ENCODE data around the gene ERICH2. TPM values are rescaled to one million over a fixed set of nuclear protein-coding genes. Genes with fewer than 3 reads are reported as not detected.

Gene ERICH2
- total RNA-seq, 1 donor from 2014 or later: 8.5 TPM

DNA sequence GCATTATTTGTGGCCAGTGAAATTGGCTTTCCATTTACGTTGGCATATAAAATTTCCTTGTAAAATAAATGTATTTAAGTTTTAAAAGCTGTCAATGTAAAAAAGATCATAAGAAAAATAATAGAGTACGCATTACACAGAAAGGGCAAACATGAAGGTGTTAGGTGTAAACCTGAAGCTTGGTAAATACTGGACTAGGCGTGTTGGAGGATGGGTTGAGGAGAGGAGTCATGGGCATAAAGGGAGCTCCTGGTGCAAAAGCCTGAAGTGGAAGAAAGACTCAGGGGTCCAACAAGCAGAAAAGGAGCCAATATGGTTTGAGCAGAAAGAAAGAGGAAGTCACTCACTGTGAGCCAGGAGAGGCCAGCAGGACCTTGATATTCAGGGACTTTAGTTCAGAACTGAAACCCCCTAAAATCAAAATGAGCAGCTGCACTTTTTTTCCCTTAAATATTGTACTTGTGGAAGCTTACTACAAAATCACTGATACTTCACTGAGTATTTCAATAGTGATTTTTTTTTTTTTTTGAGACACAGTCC lies 30.6 kb upstream of the ERICH2 start:
- H3K27ac ChIP-seq: no peak overlapping the region

GRCh38 chr2:170740660-170741059 lies 29.5 kb upstream of the ERICH2 start:
- H3K9me3 ChIP-seq: no peaks in the 10 kb centered on the region
- H3K27me3 ChIP-seq (ENCODE audit: low read depth): peaks cover 6% of the 10 kb centered on the region
- intact Hi-C loops (cut with DNase I): no loop called here
- peak overlapping the region; percentile 11 for H3K27ac ChIP-seq
- ATAC-seq: peak in 1 of 2 donors; percentile 33
- H3K36me3 ChIP-seq: no peaks in the 10 kb centered on the region
- TF ChIP-seq, protein P1, sequence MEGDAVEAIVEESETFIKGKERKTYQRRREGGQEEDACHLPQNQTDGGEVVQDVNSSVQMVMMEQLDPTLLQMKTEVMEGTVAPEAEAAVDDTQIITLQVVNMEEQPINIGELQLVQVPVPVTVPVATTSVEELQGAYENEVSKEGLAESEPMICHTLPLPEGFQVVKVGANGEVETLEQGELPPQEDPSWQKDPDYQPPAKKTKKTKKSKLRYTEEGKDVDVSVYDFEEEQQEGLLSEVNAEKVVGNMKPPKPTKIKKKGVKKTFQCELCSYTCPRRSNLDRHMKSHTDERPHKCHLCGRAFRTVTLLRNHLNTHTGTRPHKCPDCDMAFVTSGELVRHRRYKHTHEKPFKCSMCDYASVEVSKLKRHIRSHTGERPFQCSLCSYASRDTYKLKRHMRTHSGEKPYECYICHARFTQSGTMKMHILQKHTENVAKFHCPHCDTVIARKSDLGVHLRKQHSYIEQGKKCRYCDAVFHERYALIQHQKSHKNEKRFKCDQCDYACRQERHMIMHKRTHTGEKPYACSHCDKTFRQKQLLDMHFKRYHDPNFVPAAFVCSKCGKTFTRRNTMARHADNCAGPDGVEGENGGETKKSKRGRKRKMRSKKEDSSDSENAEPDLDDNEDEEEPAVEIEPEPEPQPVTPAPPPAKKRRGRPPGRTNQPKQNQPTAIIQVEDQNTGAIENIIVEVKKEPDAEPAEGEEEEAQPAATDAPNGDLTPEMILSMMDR (IDR thresholded peaks at IDR 0.05): no peak
- no peak for DNase-seq
- H3K4me1 ChIP-seq: no peaks in the 10 kb centered on the region
- H3K4me3 ChIP-seq: peak overlapping the region; percentile 24

More for the DNA sequence above, 30.6 kb upstream of the ERICH2 start:
- DNase-seq: no peak
- H3K9me3 ChIP-seq: no peaks in the 10 kb centered on the region
- H3K4me1 ChIP-seq: no peaks in the 10 kb centered on the region
- H3K36me3 ChIP-seq: no peaks in the 10 kb centered on the region
- H3K4me3 ChIP-seq: peak overlapping the region; percentile 8
- TF ChIP-seq, protein P1 (IDR thresholded peaks at IDR 0.05): no peak
- no peak for ATAC-seq
- intact Hi-C loops (cut with DNase I): no loop called here
- peaks cover 6% of the 10 kb centered on the region for H3K27me3 ChIP-seq (ENCODE audit: low read depth)

DNA sequence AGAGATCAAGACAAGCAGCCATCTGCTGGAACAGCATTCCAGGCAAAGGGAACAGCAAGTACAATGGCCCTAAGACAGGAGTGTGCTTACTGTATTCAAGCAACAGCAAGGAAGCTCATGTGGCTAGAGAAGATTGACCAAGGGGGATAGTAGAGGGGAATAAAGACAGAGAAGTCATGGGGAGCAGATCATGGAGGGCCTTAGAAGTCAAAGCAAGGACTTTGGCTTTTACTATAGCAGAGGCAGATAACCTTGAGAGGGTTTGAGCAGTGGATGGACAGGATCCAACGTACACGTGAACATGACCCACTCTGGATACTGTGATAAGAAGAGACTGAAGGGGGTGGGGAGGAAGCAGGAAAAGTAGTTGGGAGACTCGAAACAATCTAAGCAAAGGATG lies 28.2 kb upstream of the ERICH2 start:
- ATAC-seq (no peak), DNase-seq (no peak)
- no peaks in the 10 kb centered on the region for H3K9me3 ChIP-seq
- no peak overlapping the region for H3K27ac ChIP-seq
- intact Hi-C loops (cut with DNase I): no loop called here
- TF ChIP-seq, protein P1 (IDR thresholded peaks at IDR 0.05): no peak
- H3K4me1 ChIP-seq: no peaks in the 10 kb centered on the region
- peak overlapping the region; percentile 34 for H3K4me3 ChIP-seq
- peaks cover 6% of the 10 kb centered on the region for H3K27me3 ChIP-seq (ENCODE audit: low read depth)
- H3K36me3 ChIP-seq: no peaks in the 10 kb centered on the region

GRCh38 chr2:170742896-170743529 lies 27.2 kb upstream of the ERICH2 start:
- TF ChIP-seq, protein P1 (IDR thresholded peaks at IDR 0.05): no peak
- H3K36me3 ChIP-seq: no peaks in the 10 kb centered on the region
- peaks cover 6% of the 10 kb centered on the region for H3K27me3 ChIP-seq (ENCODE audit: low read depth)
- H3K27ac ChIP-seq: no peak overlapping the region
- no peaks in the 10 kb centered on the region for H3K4me1 ChIP-seq
- peak overlapping the region; percentile 34 for H3K4me3 ChIP-seq
- H3K9me3 ChIP-seq: no peaks in the 10 kb centered on the region
- intact Hi-C loops (cut with DNase I): no loop called here
- DNase-seq: no peak
- no peak for ATAC-seq

- Histone ChIP-seq H3K27me3 (ENCODE audit: low read depth) (peaks cover 6% of the 10 kb centered on the region), H3K27ac (peak overlapping the region; percentile 72), H3K4me1 (no peaks in the 10 kb centered on the region), H3K36me3 (no peaks in the 10 kb centered on the region), H3K4me3 (peak overlapping the region; percentile 34), H3K9me3 (no peaks in the 10 kb centered on the region)
- ATAC-seq (peak; percentile 71 to 80), DNase-seq (no peak)
- intact Hi-C loops (cut with DNase I): no loop called here
- TF ChIP-seq, protein P1 (IDR thresholded peaks at IDR 0.05): no peak
Measured at GRCh38 chr2:170743530-170744239, 26.5 kb upstream of the ERICH2 start.
